ENCODE measurements around the gene GAA.

Gene GAA

DNA sequence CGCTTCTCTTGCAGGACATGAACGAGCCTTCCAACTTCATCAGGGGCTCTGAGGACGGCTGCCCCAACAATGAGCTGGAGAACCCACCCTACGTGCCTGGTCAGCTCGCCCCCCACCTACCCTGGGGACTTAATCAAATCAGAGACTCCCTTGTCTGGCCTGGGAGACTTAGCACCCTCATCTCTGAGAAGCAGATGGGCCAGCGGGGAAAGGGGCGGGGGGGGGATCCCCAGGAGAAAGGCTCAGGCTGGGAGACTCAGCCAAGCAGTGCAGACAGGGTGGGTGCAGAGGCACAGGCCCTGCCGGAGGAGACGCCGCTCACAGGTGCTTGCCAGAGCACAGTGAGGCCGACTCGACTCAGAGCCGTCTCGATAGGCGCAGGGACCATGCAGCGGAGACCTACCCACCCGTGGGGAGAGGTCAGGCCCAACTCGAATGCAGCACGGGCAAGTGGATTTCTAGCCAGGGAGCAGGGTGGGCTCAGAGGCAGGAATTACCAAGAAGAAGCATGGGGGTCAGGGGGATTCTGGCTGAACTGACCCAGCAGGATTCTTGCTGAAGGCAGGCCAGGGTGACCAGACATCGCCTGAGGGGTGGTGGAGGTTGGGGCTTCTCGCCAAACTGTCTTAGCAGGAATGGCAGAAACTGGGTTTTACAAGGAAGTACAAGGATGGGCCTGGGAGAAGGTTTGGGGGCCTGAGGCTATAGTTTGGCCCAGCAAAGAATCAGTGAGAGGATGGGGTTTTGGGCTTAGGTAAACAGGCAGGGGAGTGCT, 9.7 kb downstream of the GAA start:
- Histone ChIP-seq H3K4me3 (ENCODE audit: severe bottlenecking) (no peak overlapping the region), H3K27me3 (ENCODE audit: insufficient read depth, poor library complexity, severe bottlenecking) (no peaks in the 10 kb centered on the region), H3K4me1 (ENCODE audit: insufficient read depth, poor library complexity, severe bottlenecking) (peaks cover 11% of the 10 kb centered on the region), H3K27ac (ENCODE audit: poor library complexity, severe bottlenecking) (no peak overlapping the region), H3K9me3 (ENCODE audit: severe bottlenecking) (no peaks in the 10 kb centered on the region), H3K36me3 (ENCODE audit: low read depth) (no peaks in the 10 kb centered on the region)
- ATAC-seq (ENCODE audit: low read depth) (no peak), DNase-seq (ENCODE audit: low spot score) (peak; percentile 73)
- TF ChIP-seq, protein P1, sequence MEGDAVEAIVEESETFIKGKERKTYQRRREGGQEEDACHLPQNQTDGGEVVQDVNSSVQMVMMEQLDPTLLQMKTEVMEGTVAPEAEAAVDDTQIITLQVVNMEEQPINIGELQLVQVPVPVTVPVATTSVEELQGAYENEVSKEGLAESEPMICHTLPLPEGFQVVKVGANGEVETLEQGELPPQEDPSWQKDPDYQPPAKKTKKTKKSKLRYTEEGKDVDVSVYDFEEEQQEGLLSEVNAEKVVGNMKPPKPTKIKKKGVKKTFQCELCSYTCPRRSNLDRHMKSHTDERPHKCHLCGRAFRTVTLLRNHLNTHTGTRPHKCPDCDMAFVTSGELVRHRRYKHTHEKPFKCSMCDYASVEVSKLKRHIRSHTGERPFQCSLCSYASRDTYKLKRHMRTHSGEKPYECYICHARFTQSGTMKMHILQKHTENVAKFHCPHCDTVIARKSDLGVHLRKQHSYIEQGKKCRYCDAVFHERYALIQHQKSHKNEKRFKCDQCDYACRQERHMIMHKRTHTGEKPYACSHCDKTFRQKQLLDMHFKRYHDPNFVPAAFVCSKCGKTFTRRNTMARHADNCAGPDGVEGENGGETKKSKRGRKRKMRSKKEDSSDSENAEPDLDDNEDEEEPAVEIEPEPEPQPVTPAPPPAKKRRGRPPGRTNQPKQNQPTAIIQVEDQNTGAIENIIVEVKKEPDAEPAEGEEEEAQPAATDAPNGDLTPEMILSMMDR (IDR thresholded peaks at IDR 0.05; ENCODE audit: poor library complexity, severe bottlenecking): no peak

DNA sequence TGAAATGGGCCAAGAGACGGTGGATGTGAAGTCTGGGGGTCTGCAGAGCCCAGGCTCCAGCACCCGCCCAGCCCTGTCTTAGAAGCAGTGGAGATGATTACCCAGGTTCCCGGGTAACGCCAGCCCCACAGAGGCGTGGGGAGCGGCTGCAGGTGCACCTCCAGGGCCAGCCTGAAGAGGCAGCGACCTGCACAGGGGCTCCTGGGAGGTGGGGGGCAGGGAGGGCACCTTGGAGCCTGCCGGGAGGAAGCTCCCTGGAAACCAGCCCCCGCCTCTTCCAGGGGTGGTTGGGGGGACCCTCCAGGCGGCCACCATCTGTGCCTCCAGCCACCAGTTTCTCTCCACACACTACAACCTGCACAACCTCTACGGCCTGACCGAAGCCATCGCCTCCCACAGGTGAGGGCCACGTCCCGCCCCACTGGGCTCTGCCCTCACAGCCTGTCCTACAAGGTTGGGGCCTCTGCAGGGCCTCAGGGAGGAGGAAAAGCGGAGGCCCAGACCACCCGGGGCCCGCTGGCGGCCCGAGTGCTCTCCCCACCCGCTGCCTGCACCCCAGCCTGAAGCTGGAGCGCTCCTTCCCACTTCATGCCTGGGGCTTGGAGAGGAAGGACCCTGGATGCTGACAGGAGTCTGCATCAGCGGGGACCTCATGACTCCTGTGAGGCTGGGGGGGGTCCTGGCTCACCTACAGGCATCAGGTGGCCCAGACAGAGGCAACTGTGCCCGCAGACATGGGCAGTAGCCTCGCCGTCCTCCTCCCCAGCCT, 10.5 kb downstream of the GAA start:
- Histone ChIP-seq H3K4me3 (ENCODE audit: severe bottlenecking) (no peak overlapping the region), H3K9me3 (ENCODE audit: severe bottlenecking) (no peaks in the 10 kb centered on the region), H3K4me1 (ENCODE audit: insufficient read depth, poor library complexity, severe bottlenecking) (peaks cover 11% of the 10 kb centered on the region), H3K27me3 (ENCODE audit: insufficient read depth, poor library complexity, severe bottlenecking) (no peaks in the 10 kb centered on the region), H3K27ac (ENCODE audit: poor library complexity, severe bottlenecking) (no peak overlapping the region), H3K36me3 (ENCODE audit: low read depth) (no peaks in the 10 kb centered on the region)
- ATAC-seq (ENCODE audit: low read depth) (no peak), DNase-seq (ENCODE audit: low spot score) (peak; percentile 58)
- TF ChIP-seq, protein P1 (IDR thresholded peaks at IDR 0.05; ENCODE audit: poor library complexity, severe bottlenecking): no peak

DNA sequence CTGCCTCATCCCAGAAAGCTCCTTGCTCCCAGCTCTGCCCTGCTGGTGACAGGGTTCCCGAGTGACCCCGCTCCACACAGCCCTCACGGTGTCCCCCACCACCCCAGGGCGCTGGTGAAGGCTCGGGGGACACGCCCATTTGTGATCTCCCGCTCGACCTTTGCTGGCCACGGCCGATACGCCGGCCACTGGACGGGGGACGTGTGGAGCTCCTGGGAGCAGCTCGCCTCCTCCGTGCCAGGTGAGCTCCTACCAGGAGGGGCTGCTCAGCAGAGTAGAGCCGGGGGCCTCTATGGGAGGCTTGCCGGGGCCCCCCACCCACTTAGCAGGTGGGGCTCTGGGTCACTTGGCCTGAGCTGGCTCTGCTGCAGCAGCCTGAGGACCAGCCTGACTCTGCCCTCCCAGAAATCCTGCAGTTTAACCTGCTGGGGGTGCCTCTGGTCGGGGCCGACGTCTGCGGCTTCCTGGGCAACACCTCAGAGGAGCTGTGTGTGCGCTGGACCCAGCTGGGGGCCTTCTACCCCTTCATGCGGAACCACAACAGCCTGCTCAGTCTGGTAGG, 11.2 kb downstream of the GAA start:
- H3K36me3 ChIP-seq (ENCODE audit: low read depth): no peaks in the 10 kb centered on the region
- DNase-seq (ENCODE audit: low spot score) (peak; percentile 62), ATAC-seq (ENCODE audit: low read depth) (no peak)
- no peak overlapping the region for H3K4me3 ChIP-seq (ENCODE audit: severe bottlenecking)
- no peak overlapping the region for H3K27ac ChIP-seq (ENCODE audit: poor library complexity, severe bottlenecking)
- H3K4me1 ChIP-seq (ENCODE audit: insufficient read depth, poor library complexity, severe bottlenecking): peaks cover 11% of the 10 kb centered on the region
- TF ChIP-seq, protein P1 (IDR thresholded peaks at IDR 0.05; ENCODE audit: poor library complexity, severe bottlenecking): no peak
- no peaks in the 10 kb centered on the region for H3K9me3 ChIP-seq (ENCODE audit: severe bottlenecking)
- H3K27me3 ChIP-seq (ENCODE audit: insufficient read depth, poor library complexity, severe bottlenecking): no peaks in the 10 kb centered on the region

DNA sequence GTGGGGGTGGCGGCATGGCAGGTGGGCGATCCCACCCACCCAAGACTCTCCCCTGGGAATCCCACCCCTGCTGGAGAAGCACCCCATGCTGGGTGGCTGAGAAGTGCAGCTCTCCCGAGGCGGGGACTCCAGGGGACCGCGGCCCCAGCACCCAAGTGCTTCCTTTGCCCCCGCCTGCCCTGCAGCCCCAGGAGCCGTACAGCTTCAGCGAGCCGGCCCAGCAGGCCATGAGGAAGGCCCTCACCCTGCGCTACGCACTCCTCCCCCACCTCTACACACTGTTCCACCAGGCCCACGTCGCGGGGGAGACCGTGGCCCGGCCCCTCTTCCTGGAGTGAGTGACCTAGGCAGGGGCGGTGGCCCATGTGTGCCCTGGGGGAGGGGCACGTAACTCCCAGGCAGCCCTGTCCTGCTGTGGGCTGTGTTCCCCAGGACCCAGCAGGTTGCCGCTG, 11.7 kb downstream of the GAA start:
- no peaks in the 10 kb centered on the region for H3K27me3 ChIP-seq (ENCODE audit: insufficient read depth, poor library complexity, severe bottlenecking)
- TF ChIP-seq, protein P1 (IDR thresholded peaks at IDR 0.05; ENCODE audit: poor library complexity, severe bottlenecking): no peak
- no peak for ATAC-seq (ENCODE audit: low read depth)

More for the DNA sequence above, 11.7 kb downstream of the GAA start:
- Histone ChIP-seq H3K36me3 (ENCODE audit: low read depth) (no peaks in the 10 kb centered on the region), H3K4me1 (ENCODE audit: insufficient read depth, poor library complexity, severe bottlenecking) (peaks cover 11% of the 10 kb centered on the region), H3K4me3 (ENCODE audit: severe bottlenecking) (no peak overlapping the region), H3K9me3 (ENCODE audit: severe bottlenecking) (no peaks in the 10 kb centered on the region), H3K27ac (ENCODE audit: poor library complexity, severe bottlenecking) (no peak overlapping the region)
- DNase-seq (ENCODE audit: low spot score): peak; percentile 66

Data from RWPE2 (cell line).